Measurements from ENCODE around the gene MEX3A. TPM values are rescaled to one million over a fixed set of nuclear protein-coding genes. Genes with fewer than 3 reads are reported as not detected.
A peak's percentile ranks its signal among the peaks of the same experiment; 100 is the strongest.
"Not testable (repeated sequence)": the region's sequence is repeated elsewhere in the genome, so short reads cannot be mapped to it uniquely, and the experiment has no call there.

Gene MEX3A
- total RNA-seq, 5 donors from 2014 or later (not counting 1 experiment from before 2014, with no cell fraction given): 0.03 to 0.58 (median 0.20) TPM

DNA sequence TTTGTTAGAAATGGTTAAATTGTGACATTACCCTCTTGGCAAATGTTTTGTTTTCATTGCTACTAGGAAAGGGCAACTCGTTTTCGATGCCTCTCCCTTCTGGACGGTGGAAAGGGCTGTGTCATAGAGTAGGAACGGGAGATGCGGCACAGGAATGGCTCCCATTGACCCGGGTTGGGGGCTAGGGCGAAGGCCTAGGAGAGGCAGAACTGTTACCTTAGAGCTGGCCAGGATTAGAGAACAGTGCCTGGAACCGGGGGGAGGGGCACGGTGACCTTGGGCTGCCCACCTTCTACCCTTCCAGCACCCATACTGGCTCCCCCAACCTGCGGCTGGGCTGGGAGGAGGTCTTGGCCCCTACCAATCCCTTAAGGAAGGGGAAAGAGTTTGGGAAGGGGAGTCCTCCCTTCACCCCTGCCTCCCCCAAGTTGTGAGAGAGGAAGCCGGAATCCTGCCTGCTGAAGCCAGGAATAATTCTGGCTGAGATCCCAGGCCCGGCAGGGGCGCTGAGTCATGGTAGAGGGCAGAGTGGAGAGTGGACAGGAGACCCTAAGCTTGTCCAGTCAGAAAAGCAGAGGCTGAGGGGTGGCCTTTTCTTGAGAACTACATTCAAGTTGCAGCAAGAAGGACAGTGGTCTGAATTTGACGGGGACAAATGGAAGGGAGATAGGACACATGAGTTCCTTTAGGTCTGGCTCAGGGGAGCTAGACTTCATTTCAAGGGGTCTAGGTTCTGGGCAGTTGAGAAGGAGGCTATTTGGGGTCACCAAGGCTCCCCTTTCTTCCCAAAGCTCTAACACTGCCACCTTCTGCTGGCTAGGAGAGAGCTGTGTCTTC lies 40.5 kb upstream of the MEX3A start:
- H3K9me3 ChIP-seq: no peaks in the 10 kb centered on the region
- Mint-ChIP-seq H3K9me3 (no peaks in the 10 kb centered on the region), H3K36me3 (peaks cover 12% of the 10 kb centered on the region), H3K4me3 (peak overlapping the region in 2 of 3 donors; percentile 31 to 45), H3K27me3 (peaks cover 0 to 4% of the 10 kb centered on the region in 2 donors), H3K27ac (peak overlapping the region; percentile 87 to 90), H3K4me1 (peaks cover 53 to 78% (median 70%) of the 10 kb centered on the region in 3 donors)
- CTCF ChIA-PET: interaction anchor here (0.5 to 2.0 kb wide), 7 partner anchors 9 to 219 kb away, joined by 3 to 11 read pairs (median 4); no protein-coding TSS in a partner anchor
- peak overlapping the region; percentile 52 for H3K27ac ChIP-seq (ENCODE audit: low read length)
- H3K4me3 ChIP-seq (ENCODE audit: control insufficient read depth in 1 of 2, extremely low read depth in 1 of 2, low read length in 1 of 2): no peak overlapping the region
- ATAC-seq (replicated peaks in 1 of 4) (no peak), DNase-seq (no peak)
- WGBS (ENCODE audit: insufficient coverage): 78% methylated on average over 8 of the region's 14 CpGs
- POLR2A ChIA-PET: interaction anchor here (0.5 to 1.1 kb wide), 5 partner anchors 8 to 28 kb away, joined by 3 to 4 read pairs (median 3); partner anchors contain the start of gene LMNA (in 1 of the 2)
- H3K4me1 ChIP-seq (ENCODE audit: control insufficient read depth in 1 of 2, extremely low read depth in 1 of 2, insufficient read depth in 2 of 2, low read length in 2 of 2): peaks cover 13 to 71% of the 10 kb centered on the region in 2 experiments
- H3K27me3 ChIP-seq (replicated peaks in 1 of 2; ENCODE audit: control insufficient read depth in 2 of 2, extremely low read depth in 1 of 2, insufficient read depth in 2 of 2, low read length in 1 of 2): peaks cover 3 to 6% of the 10 kb centered on the region in 2 experiments
- H3K36me3 ChIP-seq (ENCODE audit: control insufficient read depth in 2 of 2, extremely low read depth in 1 of 2, insufficient read depth in 1 of 2, low read length in 1 of 2): no peaks in the 10 kb centered on the region

- 100% methylated on average over 1 of the region's 4 CpGs for whole genome bisulfite sequencing (ENCODE audit: insufficient coverage)
- no peak for ATAC-seq (replicated peaks in 1 of 4)
- Histone ChIP-seq H3K27me3 (replicated peaks in 1 of 2; ENCODE audit: control insufficient read depth in 2 of 2, extremely low read depth in 1 of 2, insufficient read depth in 2 of 2, low read length in 1 of 2) (peaks cover 3 to 6% of the 10 kb centered on the region in 2 experiments), H3K9me3 (no peaks in the 10 kb centered on the region), H3K4me1 (ENCODE audit: control insufficient read depth in 1 of 2, extremely low read depth in 1 of 2, insufficient read depth in 2 of 2, low read length in 2 of 2) (peaks cover 7 to 65% of the 10 kb centered on the region in 2 experiments), H3K36me3 (ENCODE audit: control insufficient read depth in 2 of 2, extremely low read depth in 1 of 2, insufficient read depth in 1 of 2, low read length in 1 of 2) (no peaks in the 10 kb centered on the region), H3K4me3 (ENCODE audit: control insufficient read depth in 1 of 2, extremely low read depth in 1 of 2, low read length in 1 of 2) (no peak overlapping the region), H3K27ac (ENCODE audit: low read length) (no peak overlapping the region)
- Mint-ChIP-seq H3K4me1 (peaks cover 47 to 71% (median 63%) of the 10 kb centered on the region in 3 donors), H3K27me3 (peaks cover 0 to 4% of the 10 kb centered on the region in 2 donors), H3K4me3 (peak overlapping the region in 2 of 3 donors; percentile 3 to 31), H3K36me3 (peaks cover 12% of the 10 kb centered on the region), H3K27ac (peak overlapping the region in 1 of 2 donors; percentile 53), H3K9me3 (no peaks in the 10 kb centered on the region)
- DNase-seq: no peak
- ChIA-PET CTCF (interaction anchor here (0.5 to 2.0 kb wide), 6 partner anchors 10 to 220 kb away, joined by 3 to 11 read pairs (median 4); no protein-coding TSS in a partner anchor), POLR2A (interaction anchor here in 1 of 2 donors (0.6 to 1.0 kb wide), 2 partner anchors 13 to 27 kb away, joined by 3 to 4 read pairs; no protein-coding TSS in a partner anchor)
Observed at GRCh38 chr1:156122086-156122485, 39.8 kb upstream of the MEX3A start.

DNA sequence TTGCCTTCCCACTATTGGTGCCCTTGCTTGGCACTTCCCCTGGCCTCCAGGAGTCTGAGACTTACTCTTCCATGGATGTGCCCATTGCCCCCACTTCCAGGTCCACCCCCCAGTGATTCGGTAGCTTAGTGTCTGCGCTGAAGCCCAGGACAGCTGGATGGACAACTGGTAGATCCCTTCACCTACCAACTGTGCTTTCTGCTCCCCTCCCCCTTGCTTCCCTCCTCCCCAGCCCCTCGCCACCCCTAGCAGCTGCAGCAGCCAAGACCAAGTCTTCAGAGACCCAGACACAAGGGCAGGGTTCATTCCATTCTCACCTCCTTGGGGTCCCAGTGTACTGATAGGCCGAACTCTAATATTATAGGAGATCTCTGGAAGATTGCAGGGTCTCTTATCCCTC lies 39.2 kb upstream of the MEX3A start:
- Mint-ChIP-seq H3K4me1 (peaks cover 43 to 68% (median 60%) of the 10 kb centered on the region in 3 donors), H3K9me3 (no peaks in the 10 kb centered on the region), H3K36me3 (peaks cover 14% of the 10 kb centered on the region), H3K4me3 (no peak overlapping the region), H3K27ac (no peak overlapping the region), H3K27me3 (peaks cover 2 to 6% of the 10 kb centered on the region in 2 donors)
- H3K27me3 ChIP-seq (replicated peaks in 1 of 2; ENCODE audit: control insufficient read depth in 2 of 2, extremely low read depth in 1 of 2, insufficient read depth in 2 of 2, low read length in 1 of 2): peaks cover 3 to 9% of the 10 kb centered on the region in 2 experiments
- ATAC-seq (replicated peaks in 1 of 4) (no peak), DNase-seq (no peak)
- H3K27ac ChIP-seq (ENCODE audit: low read length): no peak overlapping the region
- no peaks in the 10 kb centered on the region for H3K9me3 ChIP-seq
- H3K4me3 ChIP-seq (ENCODE audit: control insufficient read depth in 1 of 2, extremely low read depth in 1 of 2, low read length in 1 of 2): no peak overlapping the region
- ChIA-PET POLR2A (no interaction called here), CTCF (no interaction called here)
- no peaks in the 10 kb centered on the region for H3K36me3 ChIP-seq (ENCODE audit: control insufficient read depth in 2 of 2, extremely low read depth in 1 of 2, insufficient read depth in 1 of 2, low read length in 1 of 2)
- H3K4me1 ChIP-seq (ENCODE audit: control insufficient read depth in 1 of 2, extremely low read depth in 1 of 2, insufficient read depth in 2 of 2, low read length in 2 of 2): peaks cover 2 to 59% of the 10 kb centered on the region in 2 experiments
- no CpG with 5 or more reads among the region's 4 CpGs for WGBS (ENCODE audit: insufficient coverage)

GRCh38 chr1:156121005-156121404 lies 38.7 kb upstream of the MEX3A start:
- H3K9me3 ChIP-seq; H3K9me3 Mint-ChIP-seq; DNase-seq; H3K4me3 ChIP-seq (ENCODE audit: control insufficient read depth in 1 of 2, extremely low read depth in 1 of 2, low read length in 1 of 2); H3K36me3 ChIP-seq (ENCODE audit: control insufficient read depth in 2 of 2, extremely low read depth in 1 of 2, insufficient read depth in 1 of 2, low read length in 1 of 2); H3K4me3 Mint-ChIP-seq; ATAC-seq (replicated peaks in 1 of 4); H3K27ac Mint-ChIP-seq; CTCF ChIA-PET; H3K27ac ChIP-seq (ENCODE audit: low read length): not testable (repeated sequence)
- Mint-ChIP-seq H3K4me1 (peaks cover 43 to 68% (median 60%) of the 10 kb centered on the region in 3 donors), H3K36me3 (peaks cover 17% of the 10 kb centered on the region), H3K27me3 (peaks cover 7 to 11% of the 10 kb centered on the region in 2 donors)
- peaks cover 0 to 55% of the 10 kb centered on the region in 2 experiments for H3K4me1 ChIP-seq (ENCODE audit: control insufficient read depth in 1 of 2, extremely low read depth in 1 of 2, insufficient read depth in 2 of 2, low read length in 2 of 2)
- peaks cover 3 to 12% of the 10 kb centered on the region in 2 experiments for H3K27me3 ChIP-seq (replicated peaks in 1 of 2; ENCODE audit: control insufficient read depth in 2 of 2, extremely low read depth in 1 of 2, insufficient read depth in 2 of 2, low read length in 1 of 2)
- POLR2A ChIA-PET: interaction anchor here in 1 of 2 donors (0.6 to 0.8 kb wide), 2 partner anchors 14 to 1961 kb away, joined by 3 to 5 read pairs; no protein-coding TSS in a partner anchor
- WGBS (ENCODE audit: insufficient coverage): 100% methylated on average over 1 of the region's 4 CpGs

- Histone ChIP-seq H3K36me3 (ENCODE audit: control insufficient read depth in 2 of 2, extremely low read depth in 1 of 2, insufficient read depth in 1 of 2, low read length in 1 of 2) (no peaks in the 10 kb centered on the region), H3K4me3 (ENCODE audit: control insufficient read depth in 1 of 2, extremely low read depth in 1 of 2, low read length in 1 of 2) (no peak overlapping the region), H3K9me3 (no peaks in the 10 kb centered on the region), H3K27me3 (replicated peaks in 1 of 2; ENCODE audit: control insufficient read depth in 2 of 2, extremely low read depth in 1 of 2, insufficient read depth in 2 of 2, low read length in 1 of 2) (peaks cover 4 to 19% of the 10 kb centered on the region in 2 experiments), H3K27ac (ENCODE audit: low read length) (no peak overlapping the region), H3K4me1 (ENCODE audit: control insufficient read depth in 1 of 2, extremely low read depth in 1 of 2, insufficient read depth in 2 of 2, low read length in 2 of 2) (peaks cover 0 to 56% of the 10 kb centered on the region in 2 experiments)
- Mint-ChIP-seq H3K9me3 (no peaks in the 10 kb centered on the region), H3K4me3 (peak overlapping the region in 1 of 3 donors; percentile 22), H3K27ac (peak overlapping the region; percentile 39 to 58), H3K4me1 (peaks cover 43 to 68% (median 59%) of the 10 kb centered on the region in 3 donors), H3K36me3 (peaks cover 17% of the 10 kb centered on the region), H3K27me3 (peaks cover 9 to 13% of the 10 kb centered on the region in 2 donors)
- ATAC-seq (replicated peaks in 1 of 4) (no peak), DNase-seq (no peak)
- ChIA-PET POLR2A (interaction anchor here in 1 of 2 donors (0.6 to 0.8 kb wide), 2 partner anchors 13 to 1961 kb away, joined by 3 to 5 read pairs; no protein-coding TSS in a partner anchor), CTCF (interaction anchor here in 1 of 2 donors (0.5 kb wide), 1 partner anchor 254 kb away, joined by 4 read pairs; no protein-coding TSS in a partner anchor)
- 86% methylated on average over 3 of the region's 3 CpGs for WGBS (ENCODE audit: insufficient coverage)
Observed at GRCh38 chr1:156120318-156120717, 38.1 kb upstream of the MEX3A start.

Data from T-cell (primary cell).